Cardiac fibroblast (primary cell): ENCODE results near the gene FBN1.

Source experiments
- DNase-seq, 2 donors: peaks; one replicate each; pipeline versions ENCODE4 v3.0.0 to v3.0.0-alpha.2; 2010; ENCODE audit warnings: low read depth in 2 of 2
- H3K4me3 ChIP-seq, 2 donors: replicated peaks in 1 of 2; 1 replicate in 1 of 2; 2 replicates in 1 of 2; pipeline ENCODE4 v1.5.1; 2011; ENCODE audit warnings: low read depth in 2 of 2, low read length in 2 of 2, mild to moderate bottlenecking in 2 of 2, moderate library complexity in 1 of 2
- TF ChIP-seq, protein P1 (sequence below): IDR thresholded peaks from one replicate; pipeline ENCODE4 v1.5.1; 2011; ENCODE audit warnings: low read depth, mild to moderate bottlenecking, low read length, inconsistent platforms

FBN1 gene

DNA sequence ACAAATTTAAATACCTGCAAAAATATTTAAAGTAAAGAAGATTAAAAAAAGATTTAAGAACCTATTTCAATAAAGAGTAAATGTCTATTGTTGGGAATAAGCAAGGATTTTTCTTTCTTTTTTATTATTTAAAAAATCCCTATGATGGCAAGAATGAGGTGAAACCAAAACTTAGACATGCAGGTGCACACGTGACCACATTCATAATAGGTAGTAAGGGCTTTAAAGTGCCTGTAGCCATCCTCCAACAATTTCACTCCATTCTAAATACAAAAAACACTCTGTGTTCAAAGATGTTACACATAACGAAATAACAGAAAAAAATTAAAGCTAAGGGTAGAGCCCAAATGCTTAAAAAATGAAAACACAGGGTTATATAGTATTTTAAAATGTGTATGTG, 74.0 kb downstream of the FBN1 start:
- TF ChIP-seq, protein P1, sequence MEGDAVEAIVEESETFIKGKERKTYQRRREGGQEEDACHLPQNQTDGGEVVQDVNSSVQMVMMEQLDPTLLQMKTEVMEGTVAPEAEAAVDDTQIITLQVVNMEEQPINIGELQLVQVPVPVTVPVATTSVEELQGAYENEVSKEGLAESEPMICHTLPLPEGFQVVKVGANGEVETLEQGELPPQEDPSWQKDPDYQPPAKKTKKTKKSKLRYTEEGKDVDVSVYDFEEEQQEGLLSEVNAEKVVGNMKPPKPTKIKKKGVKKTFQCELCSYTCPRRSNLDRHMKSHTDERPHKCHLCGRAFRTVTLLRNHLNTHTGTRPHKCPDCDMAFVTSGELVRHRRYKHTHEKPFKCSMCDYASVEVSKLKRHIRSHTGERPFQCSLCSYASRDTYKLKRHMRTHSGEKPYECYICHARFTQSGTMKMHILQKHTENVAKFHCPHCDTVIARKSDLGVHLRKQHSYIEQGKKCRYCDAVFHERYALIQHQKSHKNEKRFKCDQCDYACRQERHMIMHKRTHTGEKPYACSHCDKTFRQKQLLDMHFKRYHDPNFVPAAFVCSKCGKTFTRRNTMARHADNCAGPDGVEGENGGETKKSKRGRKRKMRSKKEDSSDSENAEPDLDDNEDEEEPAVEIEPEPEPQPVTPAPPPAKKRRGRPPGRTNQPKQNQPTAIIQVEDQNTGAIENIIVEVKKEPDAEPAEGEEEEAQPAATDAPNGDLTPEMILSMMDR, result no peak
- no peak overlapping the region for H3K4me3 ChIP-seq
- DNase-seq, result no peak

DNA sequence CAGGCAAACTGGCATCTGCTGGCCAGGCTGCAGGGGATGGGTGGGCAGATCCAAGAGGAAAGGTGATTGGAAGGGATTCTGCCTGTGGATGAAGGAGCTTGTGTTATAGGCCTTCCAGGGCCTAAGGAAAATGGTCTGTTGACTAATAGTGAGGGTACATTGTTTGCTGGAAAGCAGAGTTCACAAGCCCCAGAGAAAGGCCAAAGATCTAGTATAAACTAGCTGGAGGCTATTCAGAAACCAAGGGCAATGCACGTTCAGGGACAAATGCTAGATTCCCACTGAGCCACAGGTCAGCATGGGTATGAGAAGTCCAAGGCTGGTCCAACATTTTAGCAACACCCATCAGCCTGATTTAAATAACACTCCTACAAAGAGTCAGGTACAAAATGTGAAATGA, 74.7 kb downstream of the FBN1 start:
- TF ChIP-seq, protein P1, result no peak
- no peak overlapping the region for H3K4me3 ChIP-seq
- DNase-seq, result no peak

DNA sequence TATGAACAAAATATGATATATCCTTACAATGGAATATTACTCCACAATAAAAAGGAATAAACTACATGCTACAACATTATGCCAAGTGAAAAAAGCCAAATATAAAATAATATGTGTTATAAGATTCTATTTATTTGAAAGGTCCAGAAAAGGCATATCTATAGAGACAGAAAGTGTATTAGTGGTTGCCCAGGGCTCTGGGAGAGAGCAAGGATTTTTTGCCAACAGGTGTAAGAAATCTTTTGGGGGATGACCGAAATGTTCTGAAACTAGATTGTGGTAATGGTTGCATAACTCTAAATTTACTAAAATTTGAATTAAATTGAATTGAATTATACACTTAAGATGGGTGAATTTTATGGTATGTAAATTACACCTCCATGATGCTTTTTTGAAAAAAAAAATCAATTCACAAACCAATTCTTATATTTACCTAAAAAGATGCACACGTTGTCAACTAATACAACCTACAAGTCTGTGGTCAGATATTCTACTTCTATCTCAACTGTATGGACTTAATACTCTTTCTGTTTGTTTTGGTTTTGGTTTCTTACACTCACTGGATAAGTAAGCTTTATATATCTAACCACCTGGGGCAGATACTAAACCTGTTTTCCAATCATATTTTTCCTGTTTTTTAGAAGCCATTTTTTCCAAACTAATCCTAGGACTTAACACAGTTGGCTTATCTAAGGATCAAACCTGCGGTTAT, 75.8 kb downstream of the FBN1 start:
- H3K4me3 ChIP-seq, result no peak overlapping the region
- DNase-seq, result no peak
- TF ChIP-seq, protein P1, result no peak

- TF ChIP-seq, protein P1, result no peak
Measured at GRCh38 chr15:48566668-48567067, 78.8 kb downstream of the FBN1 start.

GRCh38 chr15:48565560-48566482, 79.7 kb downstream of the FBN1 start:
- TF ChIP-seq, protein P1, result no peak
- DNase-seq, result peak; percentile 96 to 97
- no peak overlapping the region for H3K4me3 ChIP-seq

More at GRCh38 chr15:48566668-48567067, 78.8 kb downstream of the FBN1 start:
- peak; percentile 83 to 92 for DNase-seq
- no peak overlapping the region for H3K4me3 ChIP-seq

GRCh38 chr15:48564690-48565089, 80.8 kb downstream of the FBN1 start:
- no peak overlapping the region for H3K4me3 ChIP-seq
- DNase-seq, result no peak
- TF ChIP-seq, protein P1, result no peak
